ENCODE results near the gene RPRD1B.
"Not testable (repeated sequence)": the region's sequence is repeated elsewhere in the genome, so short reads cannot be mapped to it uniquely, and the experiment has no call there.

RPRD1B gene

DNA sequence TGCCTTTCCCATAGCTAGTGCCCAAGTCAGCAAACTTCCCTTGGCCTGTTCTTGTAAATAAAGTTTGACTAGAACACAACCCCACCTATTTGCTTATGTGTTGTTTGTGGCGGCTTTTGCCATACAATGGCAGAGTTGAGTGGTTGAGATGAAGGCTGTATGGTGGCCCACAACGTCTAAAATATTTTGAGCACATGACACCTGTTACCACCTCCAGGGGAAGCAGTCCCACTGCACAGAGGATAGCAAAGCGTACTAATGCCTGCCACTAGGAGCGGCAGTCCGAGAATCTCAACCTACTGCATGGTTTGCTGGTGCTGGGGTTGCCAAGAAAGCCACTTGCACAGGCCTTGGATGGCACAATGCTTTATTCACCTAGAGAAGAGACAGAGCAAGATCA, 72.9 kb downstream of the RPRD1B start:
- DNase-seq (ENCODE audit: low read depth), result no peak

DNA sequence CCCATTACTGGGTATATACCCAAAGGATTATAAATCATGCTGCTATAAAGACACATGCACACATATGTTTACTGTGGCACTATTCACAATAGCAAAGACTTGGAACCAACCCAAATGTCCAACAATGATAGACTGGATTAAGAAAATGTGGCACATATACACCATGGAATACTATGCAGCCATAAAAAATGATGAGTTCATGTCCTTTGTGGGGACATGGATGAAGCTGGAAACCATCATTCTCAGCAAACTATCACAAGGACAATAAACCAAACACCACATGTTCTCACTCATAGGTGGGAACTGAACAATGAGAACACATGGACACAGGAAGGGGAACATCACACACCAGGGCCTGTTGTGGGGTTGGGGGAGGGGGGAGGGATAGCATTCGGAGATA, 73.8 kb downstream of the RPRD1B start:
- DNase-seq (ENCODE audit: low read depth), result not testable (repeated sequence)

DNA sequence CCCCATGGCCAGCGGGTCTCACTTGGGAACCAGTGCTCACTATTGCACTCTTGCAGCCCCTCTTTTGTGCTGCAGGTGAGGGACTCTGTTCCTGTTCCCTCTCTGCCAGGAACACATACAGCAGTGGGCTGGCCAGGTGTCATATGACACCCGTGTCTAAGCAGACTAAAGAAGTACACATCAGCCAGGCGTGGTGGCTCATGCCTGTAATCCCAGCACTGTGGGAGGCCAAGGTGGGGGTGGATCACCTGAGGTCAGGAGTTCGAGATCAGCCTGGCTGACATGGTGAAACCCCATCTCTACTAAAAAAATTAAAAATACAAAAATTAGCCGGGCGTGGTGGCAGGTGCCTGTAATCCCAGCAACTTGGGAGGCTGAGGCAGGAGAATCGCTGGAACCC, 74.4 kb downstream of the RPRD1B start:
- not testable (repeated sequence) for DNase-seq (ENCODE audit: low read depth)

DNA sequence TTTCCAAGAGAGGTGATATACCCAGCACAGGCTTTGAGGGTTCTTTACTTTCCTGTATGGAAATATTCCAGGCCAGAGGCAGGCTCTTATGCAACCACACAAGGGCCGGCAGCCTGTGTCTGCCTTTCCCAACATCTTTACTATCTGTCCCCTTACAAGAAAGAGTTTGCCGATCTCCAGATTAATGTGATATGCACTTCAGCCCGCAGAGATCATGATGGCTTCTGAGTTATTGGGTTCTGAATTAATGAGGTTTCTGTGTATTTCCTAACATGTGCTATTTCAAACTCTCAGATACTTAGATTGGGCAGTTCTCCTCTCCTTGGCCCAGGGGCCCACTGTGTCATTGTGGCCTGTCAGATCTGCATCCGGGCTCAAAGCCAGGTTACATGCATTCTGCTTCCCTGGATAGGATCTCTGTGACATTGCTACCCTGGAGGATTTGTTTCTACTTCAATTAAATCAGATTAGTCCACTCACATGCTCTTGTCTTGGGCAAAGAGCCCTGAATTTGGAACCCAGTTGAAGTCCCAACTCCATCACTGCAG, 75.0 kb downstream of the RPRD1B start:
- no peak for DNase-seq (ENCODE audit: low read depth)

DNA sequence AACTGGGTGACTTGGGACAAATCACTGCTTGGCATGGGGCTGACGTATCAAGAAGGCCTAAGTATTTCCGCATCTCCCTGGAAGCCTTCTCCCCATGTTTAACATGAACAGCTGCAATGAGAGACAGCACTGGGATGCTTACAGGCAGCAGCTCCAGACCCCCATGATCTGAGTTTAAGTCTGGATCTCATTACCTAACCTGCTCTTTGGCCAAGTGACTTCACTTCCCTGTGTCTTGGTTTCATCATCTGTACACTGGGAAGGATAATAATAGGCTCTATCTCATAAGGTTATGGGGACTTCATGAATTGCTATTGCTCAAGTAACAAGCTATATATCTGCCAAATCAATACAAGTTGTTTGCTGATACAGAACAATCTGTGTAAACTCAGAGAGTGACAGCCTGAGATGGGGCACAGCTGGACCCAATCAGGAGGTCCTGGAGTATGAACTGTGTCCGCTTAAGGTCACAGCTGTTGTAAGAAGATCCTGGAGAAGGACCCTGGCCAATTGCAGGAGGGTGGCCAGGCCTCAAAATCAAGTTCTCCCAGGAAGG, 75.5 kb downstream of the RPRD1B start:
- DNase-seq (ENCODE audit: low read depth), result no peak

DNA sequence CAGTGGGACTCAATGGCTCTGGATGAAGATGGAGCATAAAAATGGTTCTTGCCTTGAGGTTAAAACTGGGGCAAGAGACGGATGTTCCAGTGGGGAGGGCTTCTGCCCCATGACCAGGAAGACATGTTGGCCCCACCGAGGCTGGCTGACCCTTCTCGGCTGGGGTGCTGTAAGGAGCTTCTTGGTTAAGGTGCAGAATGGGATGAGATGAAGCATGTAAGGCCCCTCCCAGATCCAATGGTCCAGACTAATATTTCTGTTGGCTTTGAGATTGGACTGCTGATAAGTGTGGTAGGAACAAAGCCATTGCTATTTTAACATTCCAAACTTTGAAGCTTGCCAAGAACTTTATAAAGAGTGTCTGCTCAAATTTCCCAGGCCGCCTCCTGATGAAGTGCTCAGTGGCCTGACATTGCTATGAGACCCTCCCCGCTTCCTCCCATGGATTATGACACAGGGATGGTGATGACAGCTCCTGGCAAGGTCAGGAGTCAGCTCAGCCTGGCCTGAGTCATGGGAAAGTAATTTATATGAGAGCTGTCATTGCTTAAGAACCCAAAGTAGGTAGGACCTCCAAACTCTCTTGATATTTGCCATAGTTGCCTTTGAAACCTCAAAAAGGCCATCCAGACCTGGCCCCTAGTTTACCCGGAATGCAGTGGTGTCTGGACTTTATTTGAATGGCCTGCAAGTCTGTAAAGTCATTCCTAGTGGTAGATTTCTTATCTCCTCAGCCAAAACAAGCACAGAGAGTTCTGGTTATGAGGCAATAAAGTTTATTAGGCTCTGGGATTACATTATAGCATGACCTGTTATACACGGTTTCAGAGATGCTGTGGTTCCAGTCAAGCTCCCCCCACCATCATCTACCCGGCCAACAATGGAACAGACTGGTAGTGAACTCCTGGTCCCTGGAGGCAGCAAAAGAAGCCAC, 76.3 kb downstream of the RPRD1B start:
- no peak for DNase-seq (ENCODE audit: low read depth)

DNA sequence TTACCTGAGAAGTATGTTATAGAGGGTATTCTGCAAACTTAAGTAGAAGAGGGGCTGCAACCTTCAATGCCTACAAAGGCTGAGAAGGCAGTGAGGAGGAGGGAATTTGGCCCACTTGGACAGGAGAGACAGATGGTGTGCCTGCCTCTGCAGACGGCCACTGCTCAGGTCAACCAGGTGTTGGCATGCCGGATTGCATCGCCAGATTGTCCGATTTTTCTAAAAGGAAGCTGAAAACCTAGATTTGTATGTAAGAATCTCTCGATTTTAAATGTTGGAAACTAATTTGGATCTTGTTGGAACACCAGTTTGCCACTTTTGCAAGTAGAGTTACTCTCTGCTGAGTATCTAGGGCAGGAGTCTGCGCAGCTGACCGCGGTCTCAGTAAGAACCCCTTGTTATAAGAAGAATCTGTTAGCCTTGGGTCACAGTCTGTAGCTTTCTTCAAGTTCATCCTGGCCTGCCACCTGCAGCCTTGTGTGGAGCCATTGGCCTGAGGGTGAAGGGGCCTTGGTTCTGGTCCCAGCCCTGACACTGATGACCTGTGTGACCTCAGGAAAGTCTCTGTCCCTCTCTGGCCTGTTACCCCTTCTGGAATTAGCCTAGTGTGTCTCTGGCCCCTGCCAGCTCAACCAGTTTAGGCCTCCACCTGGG, 77.1 kb downstream of the RPRD1B start:
- no peak for DNase-seq (ENCODE audit: low read depth)

DNA sequence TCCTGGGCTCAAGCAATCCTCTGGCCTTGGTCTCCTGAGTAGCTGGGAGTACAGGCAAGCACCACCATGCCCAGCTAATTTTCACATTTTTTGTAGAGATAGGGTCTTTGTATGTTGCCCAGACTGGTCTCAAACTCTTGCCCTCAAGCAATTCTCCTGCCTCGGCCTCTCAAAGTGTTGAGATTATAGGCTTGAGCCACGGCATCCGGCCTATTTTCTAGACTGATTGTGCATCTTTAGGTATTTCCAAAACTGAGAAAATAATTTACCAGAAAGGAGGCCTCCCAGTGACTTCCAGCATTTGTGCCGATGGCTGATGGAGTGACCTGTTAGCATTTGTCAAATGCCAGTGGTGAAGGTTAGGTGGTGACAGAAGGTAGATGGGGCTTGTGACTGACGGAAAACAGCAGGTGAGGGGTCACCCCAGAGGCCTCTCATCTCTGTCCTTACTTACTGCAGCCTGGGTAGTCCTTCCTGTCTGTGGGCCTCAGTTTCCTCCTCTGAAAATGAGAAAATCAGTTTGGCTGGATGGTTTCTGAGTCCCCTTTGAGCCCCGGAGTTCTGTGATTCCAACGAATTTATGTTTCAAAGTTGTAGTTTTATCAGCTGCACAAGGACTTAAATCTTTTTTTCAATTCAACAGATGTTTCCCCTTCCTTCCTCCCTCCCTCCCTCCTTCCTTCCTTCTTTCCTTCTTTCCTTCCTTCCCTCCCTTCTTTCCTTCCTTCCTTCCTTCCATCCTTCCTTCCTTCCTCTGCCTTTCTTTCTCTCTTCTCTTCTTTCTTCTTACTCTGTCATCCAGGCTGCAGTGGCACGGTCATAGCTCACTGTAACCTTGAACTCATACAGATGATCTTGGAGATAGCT, 78.1 kb downstream of the RPRD1B start:
- DNase-seq (ENCODE audit: low read depth), result no peak

DNA sequence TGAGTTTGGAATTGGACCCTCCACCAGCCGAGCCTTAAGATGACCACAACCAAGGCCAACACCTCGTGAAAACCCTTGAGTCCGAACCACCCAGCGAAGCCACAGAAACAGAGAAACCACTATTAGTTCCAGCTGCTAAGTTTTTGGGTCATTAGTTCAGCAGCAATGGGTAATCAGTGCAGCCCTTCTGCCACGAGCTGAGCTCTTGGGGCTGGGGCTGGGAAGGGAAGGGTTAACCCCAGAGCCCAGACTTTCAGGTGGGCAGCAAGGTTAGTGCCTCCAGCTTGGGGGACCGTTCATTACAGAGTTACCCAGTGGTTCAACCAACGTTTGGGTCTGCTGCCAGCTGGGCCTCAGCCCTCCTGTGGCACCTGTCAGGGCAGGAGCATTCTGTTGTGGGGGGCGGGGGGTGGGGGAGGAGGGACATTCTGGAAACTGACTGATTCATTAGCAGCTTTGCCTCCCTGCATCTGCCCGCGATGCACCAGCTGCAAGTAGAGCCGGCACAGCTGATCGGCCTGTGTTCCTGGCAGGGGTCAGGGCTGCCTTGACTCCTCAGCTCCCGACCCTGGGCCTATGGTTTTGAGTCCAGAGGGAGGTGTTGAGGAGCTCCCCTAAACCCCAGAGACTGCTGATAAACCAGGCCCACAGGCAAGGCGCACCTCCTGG, 78.8 kb downstream of the RPRD1B start:
- DNase-seq (ENCODE audit: low read depth), result no peak

DNA sequence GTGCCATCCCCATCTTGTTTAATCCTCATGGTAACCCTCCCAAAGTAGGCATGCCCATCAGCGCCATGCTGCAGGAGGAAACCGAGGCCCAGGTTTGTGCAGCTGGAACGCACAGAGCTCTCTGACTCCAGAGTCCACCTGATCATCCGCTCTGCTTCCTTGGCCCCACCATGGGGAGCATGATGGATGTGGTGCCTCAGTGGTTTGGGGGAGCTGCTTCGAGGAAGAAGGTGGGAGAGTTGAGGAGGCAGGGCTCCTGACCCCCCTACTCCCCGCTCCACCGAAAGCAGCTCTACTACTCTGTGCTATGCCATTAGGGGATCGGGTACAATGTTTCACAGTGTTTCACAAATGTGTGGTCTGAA, 79.4 kb downstream of the RPRD1B start:
- no peak for DNase-seq (ENCODE audit: low read depth)

DNA sequence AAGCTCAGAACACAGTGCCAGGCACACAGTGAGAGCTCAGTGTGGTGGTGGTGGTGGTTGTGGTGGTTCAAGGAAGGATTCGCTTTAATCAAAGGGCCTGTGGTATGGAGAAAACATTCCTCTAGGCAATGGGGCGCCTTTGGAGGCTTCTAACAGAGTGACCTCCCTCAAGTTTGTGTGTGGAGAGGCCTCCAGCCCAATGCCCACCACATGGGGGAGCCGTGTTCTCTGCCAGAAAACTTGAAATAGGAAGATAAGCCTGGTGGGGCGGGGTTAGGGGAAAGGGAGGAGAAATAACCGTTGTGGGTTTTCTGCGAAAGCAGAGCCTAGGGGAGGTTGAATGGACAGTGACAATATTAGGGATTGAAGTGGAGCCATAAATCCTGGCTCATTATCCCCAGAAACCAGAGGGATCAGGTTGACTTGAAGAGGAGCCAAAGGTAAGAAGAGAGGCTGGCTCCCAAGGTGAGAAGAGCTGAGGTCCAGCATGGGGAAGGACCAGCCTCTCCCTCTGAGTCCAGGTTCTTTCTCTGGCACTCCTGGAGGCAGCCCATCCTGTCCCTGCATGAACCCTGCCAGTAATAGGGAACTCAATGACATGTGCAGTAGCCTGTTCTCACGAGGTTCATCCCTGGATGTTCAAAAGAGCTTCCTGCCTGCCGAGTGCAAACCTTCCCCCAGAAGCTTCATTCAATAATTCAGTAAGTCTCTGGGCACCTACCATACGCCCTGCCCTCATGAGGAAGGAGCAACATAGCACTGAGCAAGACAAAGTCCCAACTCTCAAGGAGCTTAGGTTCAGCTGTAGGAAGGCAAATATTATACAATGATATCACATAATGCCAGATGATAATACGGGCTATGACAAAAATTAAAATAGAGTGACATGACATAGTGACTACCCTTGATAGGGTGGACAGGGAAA, 80.1 kb downstream of the RPRD1B start:
- DNase-seq (ENCODE audit: low read depth), result no peak

DNA sequence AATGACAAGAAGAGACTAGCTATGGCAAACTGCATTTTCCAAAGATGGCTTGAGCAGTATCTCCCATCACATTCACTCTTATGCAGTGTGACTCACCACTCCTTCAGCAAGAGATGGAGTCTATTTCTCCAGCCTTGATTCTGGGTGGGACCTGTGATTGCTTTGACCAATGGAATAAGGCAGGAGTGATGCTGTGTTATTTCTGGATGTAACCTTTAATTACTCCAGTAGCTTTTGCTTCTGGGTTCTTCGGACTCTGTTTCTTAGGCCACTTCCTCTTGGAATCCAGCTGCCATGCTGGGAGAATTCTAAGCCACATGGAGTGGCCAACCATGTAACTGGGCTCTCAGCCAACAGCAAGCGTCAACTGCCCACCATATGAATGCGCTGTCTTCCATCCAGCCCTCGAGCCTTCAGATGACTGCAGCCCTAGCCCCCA, 80.8 kb downstream of the RPRD1B start:
- DNase-seq (ENCODE audit: low read depth), result no peak

DNA sequence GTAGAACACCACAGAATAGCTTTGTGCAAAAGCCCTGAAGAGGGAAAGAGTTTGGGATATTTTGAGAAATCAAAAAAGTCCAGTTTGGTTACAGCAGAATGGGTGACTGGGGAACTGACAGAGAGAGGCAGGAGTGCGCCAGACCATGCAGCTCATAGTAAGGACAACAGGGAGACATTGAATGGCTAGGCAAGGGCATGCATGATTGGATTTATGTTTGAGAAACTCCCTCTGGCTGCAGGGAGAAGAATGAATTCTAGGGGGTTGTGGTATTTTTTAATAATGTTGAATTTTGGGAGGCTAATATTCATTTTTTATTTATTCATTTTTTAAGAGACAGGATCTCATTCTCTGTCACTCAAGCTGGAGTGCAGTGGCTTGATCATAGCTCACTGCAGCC, 81.7 kb downstream of the RPRD1B start:
- DNase-seq (ENCODE audit: low read depth), result no peak

DNA sequence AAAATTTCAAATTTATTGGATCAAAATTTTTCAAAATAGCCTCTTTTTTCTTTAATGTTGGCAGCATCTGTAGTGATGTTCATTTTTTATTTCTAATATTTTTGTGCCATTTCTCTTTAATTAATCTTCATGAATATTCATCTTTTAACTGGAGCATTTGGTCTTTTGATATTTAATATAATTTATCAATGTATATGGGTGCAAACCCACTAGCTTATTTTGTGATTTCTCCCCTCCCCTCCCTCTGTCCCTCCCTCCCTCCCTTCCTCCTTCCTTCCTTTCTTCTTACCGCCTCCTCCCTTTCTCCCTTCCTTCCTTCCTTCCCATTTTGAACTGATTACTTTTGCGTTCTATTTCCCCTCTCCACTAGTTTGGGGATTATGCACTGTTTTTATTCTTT, 82.3 kb downstream of the RPRD1B start:
- no peak for DNase-seq (ENCODE audit: low read depth)

DNA sequence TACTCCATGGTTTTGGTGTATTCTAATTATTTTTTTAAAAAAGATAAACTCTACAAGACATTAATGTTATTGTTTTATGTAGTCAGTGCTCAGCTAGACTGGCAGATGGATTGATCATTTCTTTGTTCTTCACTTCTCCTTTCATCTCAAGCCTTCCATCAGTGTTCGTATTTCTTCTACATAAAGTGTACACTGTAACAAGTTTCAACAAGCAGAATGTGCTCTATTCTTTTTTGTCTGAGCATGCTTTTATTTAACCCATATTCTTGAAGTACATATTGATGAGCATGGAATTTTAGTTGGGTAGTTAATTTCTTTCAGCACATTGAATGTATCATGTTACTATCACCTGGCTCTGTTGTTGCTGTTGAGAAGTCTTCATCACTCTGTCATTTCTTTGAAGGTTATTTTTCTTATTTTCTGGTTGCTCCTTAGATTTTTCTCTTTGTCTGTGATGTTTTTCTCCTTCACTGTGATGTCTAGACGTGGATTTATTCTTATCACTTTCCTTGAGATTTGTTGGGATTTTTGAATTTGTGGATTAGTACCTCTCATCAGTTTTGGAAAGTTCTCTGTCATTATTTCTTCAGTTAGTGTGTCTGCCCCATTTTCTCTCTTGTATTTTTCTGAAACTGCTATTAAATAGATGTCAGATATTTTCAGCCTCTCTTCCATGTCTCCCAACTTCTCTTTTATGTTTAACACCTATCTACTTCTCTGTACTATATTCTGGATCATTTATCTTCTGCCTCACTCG, 83.0 kb downstream of the RPRD1B start:
- DNase-seq (ENCODE audit: low read depth), result no peak

DNA sequence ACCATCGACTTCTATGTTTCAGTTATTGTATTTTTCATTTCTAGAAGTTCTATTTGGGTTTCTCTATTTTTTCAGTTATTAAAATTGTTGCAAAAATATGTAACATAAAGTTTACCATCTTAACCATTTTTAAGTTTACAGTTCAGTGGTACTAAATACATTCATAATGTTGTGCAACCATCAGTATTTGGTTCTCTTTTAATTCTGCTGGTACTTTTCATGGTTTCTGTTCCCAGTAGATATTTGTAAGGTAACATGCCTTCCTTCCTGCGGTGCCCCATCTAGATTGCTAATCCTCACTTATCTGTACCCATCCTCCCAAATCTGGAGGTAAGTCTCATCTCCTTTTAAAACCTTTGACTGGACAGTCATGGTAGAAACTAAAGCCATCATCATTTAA, 83.7 kb downstream of the RPRD1B start:
- DNase-seq (ENCODE audit: low read depth), result no peak

DNA sequence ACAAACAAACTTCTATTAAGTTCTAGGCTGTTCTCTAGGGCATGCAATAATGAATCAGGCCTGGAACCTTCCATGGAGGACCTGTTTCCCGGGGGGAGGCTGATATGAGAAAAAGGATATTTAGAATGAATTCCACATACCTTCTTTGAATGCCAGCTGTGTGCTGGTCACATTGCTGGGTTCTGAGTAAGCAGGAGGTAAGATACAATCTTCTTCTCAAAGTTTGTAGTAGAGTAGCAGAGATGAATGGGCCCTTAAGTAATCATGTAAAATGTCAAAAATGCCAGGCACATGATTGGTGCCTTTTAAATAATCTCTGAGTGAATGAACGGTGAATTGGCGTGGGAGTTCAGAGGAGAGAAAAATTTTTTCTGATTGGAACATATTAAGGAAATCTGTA, 84.1 kb downstream of the RPRD1B start:
- DNase-seq (ENCODE audit: low read depth), result no peak

DNA sequence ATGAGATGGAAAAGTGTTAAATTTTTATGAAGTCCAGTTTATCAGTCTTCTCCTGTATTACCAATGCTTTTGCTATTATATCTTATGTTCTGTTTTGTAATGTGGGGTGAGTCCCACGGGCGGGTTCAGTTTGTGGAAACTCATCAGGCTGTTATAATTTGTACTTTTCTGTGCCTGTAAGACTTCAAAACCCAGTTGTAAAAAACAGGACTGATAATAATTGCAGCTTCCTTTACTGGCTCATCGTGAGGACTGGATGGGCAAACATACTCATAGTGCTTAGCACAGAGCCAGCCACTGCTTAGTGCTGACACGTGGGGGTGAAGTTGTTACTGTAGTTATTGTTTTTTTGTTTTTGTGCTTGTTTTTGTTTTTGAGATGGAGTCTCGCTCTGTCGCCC, 85.9 kb downstream of the RPRD1B start:
- no peak for DNase-seq (ENCODE audit: low read depth)

DNA sequence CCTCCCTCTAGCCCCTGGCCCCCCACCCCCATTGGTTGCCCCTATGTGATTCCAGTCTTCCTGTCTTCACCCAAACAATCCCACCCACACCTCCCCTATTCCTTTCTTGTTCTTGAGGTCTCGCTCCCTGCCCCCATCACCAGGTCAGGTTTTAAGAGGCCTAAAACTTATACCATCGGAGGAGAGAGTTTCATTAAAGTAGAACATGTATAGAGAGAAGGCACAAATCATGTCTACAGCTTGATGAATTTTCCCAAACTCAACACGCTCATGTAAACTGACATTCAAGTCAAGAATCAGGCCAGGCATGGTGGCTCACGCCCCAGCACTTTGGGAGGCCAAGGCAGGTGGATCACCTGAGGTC, 87.1 kb downstream of the RPRD1B start:
- no peak for DNase-seq (ENCODE audit: low read depth)

DNA sequence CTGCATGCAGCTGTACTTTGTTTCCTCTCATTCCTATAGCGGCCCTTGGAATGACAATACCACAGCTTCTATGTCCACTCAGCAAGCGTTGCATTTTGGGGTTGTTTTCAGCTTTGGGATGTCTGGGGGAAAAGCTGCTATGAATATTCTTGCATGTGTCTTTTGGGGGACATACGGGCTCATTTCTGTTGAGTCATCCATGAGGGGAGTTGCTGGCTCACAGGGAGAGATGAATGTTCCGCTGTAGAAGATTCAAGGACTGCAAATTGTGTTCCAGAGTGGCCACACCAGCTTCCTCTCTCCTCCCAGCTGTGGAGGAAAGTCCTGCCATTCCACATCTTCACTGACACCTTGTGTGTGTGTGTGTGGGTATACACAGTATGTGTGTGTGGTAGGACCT, 88.2 kb downstream of the RPRD1B start:
- DNase-seq (ENCODE audit: low read depth), result no peak
